Activated naive CD8-positive, alpha-beta T cell treated with anti-CD3 and anti-CD28 coated beads, Interleukin-2, amount 50 U/mL, for 24 hours (primary cell): Measurements from ENCODE around the gene EARS2.

ENCODE experiments used
- ATAC-seq: fragments of 150-1000 bp; cut with Tn5 transposase; one replicate; pipeline ENCODE4 v1.10.0; 2021
- DNase-seq: peaks from one replicate; pipeline ENCODE4 v3.0.0; 2021
- H3K27ac Mint-ChIP-seq: one replicate; pipeline ENCODE4 v1.8.0; 2021; ENCODE audit warnings: mild to moderate bottlenecking, mixed read lengths
- H3K27me3 Mint-ChIP-seq: one replicate; pipeline ENCODE4 v1.8.0; 2021; ENCODE audit warnings: mixed read lengths
- H3K36me3 Mint-ChIP-seq: one replicate; pipeline ENCODE4 v1.8.0; 2021; ENCODE audit warnings: low read depth, mixed read lengths
- H3K4me1 Mint-ChIP-seq: one replicate; pipeline ENCODE4 v1.8.0; 2021; ENCODE audit warnings: mixed read lengths
- H3K4me3 Mint-ChIP-seq: one replicate; pipeline ENCODE4 v1.8.0; 2021; ENCODE audit warnings: mild to moderate bottlenecking, moderate library complexity, mixed read lengths
- H3K9me3 Mint-ChIP-seq: one replicate; pipeline ENCODE4 v1.8.0; 2021; ENCODE audit warnings: mixed read lengths

EARS2 gene

DNA sequence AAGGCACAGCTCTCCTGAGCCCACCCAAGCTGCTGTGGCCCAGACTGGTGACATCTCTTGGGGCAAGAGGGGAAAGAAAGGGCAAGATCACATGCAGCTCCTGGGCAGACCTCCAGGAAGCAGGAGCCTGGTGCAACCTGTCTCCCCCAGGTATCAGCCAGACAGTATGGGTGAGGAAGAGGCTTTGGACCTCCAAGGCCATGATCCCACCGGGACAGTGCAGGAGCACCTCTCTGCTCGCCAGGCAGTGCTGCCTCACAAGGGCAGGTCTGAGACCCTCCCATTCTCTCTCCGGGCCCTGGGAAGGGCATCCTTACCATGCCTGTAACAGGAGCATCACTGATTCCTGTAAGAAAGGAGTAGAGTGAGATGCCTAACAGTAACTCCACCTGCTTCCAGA lies 78.6 kb downstream of the EARS2 start:
- ATAC-seq (no peak), DNase-seq (no peak)
- no peaks in the 10 kb centered on the region for H3K9me3 Mint-ChIP-seq
- H3K27me3 Mint-ChIP-seq, result no peaks in the 10 kb centered on the region
- H3K36me3 Mint-ChIP-seq, result peaks cover 59% of the 10 kb centered on the region
- peaks cover 5% of the 10 kb centered on the region for H3K4me1 Mint-ChIP-seq
- no peak overlapping the region for H3K4me3 Mint-ChIP-seq
- no peak overlapping the region for H3K27ac Mint-ChIP-seq

- Mint-ChIP-seq H3K36me3 (peaks cover 42% of the 10 kb centered on the region), H3K4me1 (no peaks in the 10 kb centered on the region), H3K27ac (no peak overlapping the region), H3K9me3 (no peaks in the 10 kb centered on the region), H3K27me3 (no peaks in the 10 kb centered on the region), H3K4me3 (no peak overlapping the region)
- no peak for ATAC-seq
- no peak for DNase-seq
Measured at GRCh38 chr16:23476289-23476688, 80.9 kb downstream of the EARS2 start.
